ENCODE data around the gene RYR2.

DNA sequence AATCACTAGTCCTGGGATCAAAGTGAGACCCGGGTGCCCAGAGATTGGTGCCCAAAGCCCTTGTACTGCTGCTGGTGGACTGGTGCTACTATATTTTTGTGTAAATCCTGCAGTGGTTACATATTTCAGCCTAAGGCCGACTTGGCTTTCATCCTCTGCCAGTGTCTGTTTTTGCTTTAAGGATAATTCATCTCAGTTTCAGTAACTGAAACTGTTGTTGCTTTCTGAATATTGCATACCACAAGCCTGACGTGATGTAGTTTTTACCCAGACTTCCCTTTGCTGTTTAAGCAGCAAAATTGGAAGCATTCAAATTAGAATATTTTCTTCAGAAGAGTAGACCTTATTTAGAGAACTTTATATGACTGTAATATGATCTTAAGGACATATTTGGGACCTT lies 341.8 kb downstream of the RYR2 start:
- TF ChIP-seq ZNF384 (IDR thresholded peaks at IDR 0.05) (no peak), SP1 (IDR thresholded peaks at IDR 0.05) (no peak), SUZ12 (IDR thresholded peaks at IDR 0.05) (no peak), ELF4 (IDR thresholded peaks at IDR 0.05) (no peak)

Measured in HEK293T (cell line).